Activated naive CD4-positive, alpha-beta T cell treated with anti-CD3 and anti-CD28 coated beads, Interleukin-2, amount 10 ng/mL, durations not matched to agents 7 days and 5 days (primary cell): ENCODE data around the gene CARD19.

Experiments
- CTCF ChIA-PET: fragments of 350-600 bp; sonication (Branson Sonifier 250); formaldehyde crosslinking; loops from one replicate; lab custom pipeline; 2021; ENCODE audit warnings: antibody characterized with exemption; lab: Charles Lee
- DNase-seq: peaks from one replicate; pipeline ENCODE4 v3.0.0-alpha.2; 2020
- H3K27ac Mint-ChIP-seq: one replicate; pipeline ENCODE4 v1.8.0; 2021; ENCODE audit warnings: mild to moderate bottlenecking, moderate library complexity, mixed read lengths
- H3K27me3 Mint-ChIP-seq: one replicate; pipeline ENCODE4 v1.8.0; 2021; ENCODE audit warnings: mild to moderate bottlenecking, mixed read lengths
- H3K36me3 Mint-ChIP-seq: one replicate; pipeline ENCODE4 v1.8.0; 2021; ENCODE audit warnings: mixed read lengths
- H3K4me1 Mint-ChIP-seq: one replicate; pipeline ENCODE4 v1.8.0; 2021; ENCODE audit warnings: mixed read lengths
- H3K4me3 Mint-ChIP-seq: one replicate; pipeline ENCODE4 v1.8.0; 2021; ENCODE audit warnings: mild to moderate bottlenecking, moderate library complexity, mixed read lengths
- H3K9me3 Mint-ChIP-seq: one replicate; pipeline ENCODE4 v1.8.0; 2021; ENCODE audit warnings: mixed read lengths

The CARD19 gene

DNA sequence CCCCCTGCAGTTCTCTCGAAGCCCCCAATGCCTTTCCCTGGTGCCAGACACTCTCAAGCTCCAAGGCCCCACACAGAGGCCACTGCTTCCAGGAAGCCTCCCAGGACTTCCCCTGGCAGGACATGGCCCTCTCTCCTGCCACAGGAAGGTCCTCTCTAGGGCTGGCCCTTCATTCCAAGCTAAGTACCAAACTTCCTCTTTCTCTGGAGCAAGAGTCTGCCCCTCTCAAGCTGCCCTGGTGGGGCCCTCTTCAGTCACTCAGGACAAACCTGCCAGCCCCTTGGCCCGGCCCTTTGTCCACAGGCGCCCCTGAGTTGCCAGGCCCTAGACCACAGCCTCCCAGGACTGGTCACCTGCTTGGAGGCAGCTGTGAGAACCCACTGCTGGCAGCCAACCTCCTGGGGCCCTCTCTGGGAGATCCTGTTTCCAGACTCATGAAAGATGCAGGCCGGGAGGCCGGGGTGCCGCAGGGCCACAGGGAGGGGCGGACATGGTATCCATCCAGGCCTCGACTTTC lies 31.4 kb downstream of the CARD19 start:
- Mint-ChIP-seq H3K36me3 (peaks cover 20% of the 10 kb centered on the region), H3K27me3 (no peaks in the 10 kb centered on the region), H3K9me3 (no peaks in the 10 kb centered on the region), H3K4me1 (peaks cover 64% of the 10 kb centered on the region), H3K27ac (peak overlapping the region; percentile 94), H3K4me3 (no peak overlapping the region)
- no peak for DNase-seq
- CTCF ChIA-PET, result interaction anchor here (0.9 to 1.1 kb wide), 2 partner anchors 27 to 172 kb away, joined by 3 to 5 read pairs; no protein-coding TSS in a partner anchor

- Mint-ChIP-seq H3K4me3 (no peak overlapping the region), H3K27me3 (no peaks in the 10 kb centered on the region), H3K9me3 (no peaks in the 10 kb centered on the region), H3K27ac (peak overlapping the region; percentile 65), H3K36me3 (peaks cover 22% of the 10 kb centered on the region), H3K4me1 (peaks cover 71% of the 10 kb centered on the region)
- DNase-seq, result no peak
- CTCF ChIA-PET, result interaction anchor here (1.2 kb wide), 1 partner anchor 19 kb away, joined by 8 read pairs; no protein-coding TSS in a partner anchor
Observed at GRCh38 chr9:93128011-93128714, 32.1 kb downstream of the CARD19 start.

- Mint-ChIP-seq H3K36me3 (peaks cover 22% of the 10 kb centered on the region), H3K4me3 (no peak overlapping the region), H3K27me3 (no peaks in the 10 kb centered on the region), H3K27ac (no peak overlapping the region), H3K9me3 (no peaks in the 10 kb centered on the region), H3K4me1 (peaks cover 74% of the 10 kb centered on the region)
- CTCF ChIA-PET, result interaction anchor here (1.2 to 1.9 kb wide), 2 partner anchors 20 to 21 kb away, joined by 5 to 8 read pairs; no protein-coding TSS in a partner anchor
- DNase-seq, result no peak
Observed at GRCh38 chr9:93128715-93129224, 32.8 kb downstream of the CARD19 start.

DNA sequence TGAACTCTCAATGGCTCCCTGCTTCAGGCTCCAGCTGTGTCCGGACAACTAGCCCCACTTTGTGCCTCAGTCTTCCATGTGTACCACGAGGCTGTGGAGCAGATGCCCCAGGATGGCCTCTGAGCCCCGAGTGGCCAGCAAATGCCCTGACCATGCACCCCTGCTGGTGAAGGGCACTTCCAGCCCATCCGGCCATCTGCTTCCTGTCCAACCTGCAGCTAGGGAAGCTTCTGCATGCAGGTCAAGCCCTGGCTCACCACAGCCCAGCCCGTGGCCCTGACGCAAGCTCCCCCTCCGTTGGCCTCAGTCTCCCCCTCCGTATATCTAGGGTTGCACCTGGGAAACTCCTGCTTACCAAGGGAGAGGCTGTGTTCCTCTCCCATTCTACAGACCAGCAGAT lies 33.3 kb downstream of the CARD19 start:
- CTCF ChIA-PET, result interaction anchor here (1.2 to 1.9 kb wide), 2 partner anchors 20 to 22 kb away, joined by 5 to 8 read pairs; no protein-coding TSS in a partner anchor
- H3K27ac Mint-ChIP-seq, result no peak overlapping the region

DNA sequence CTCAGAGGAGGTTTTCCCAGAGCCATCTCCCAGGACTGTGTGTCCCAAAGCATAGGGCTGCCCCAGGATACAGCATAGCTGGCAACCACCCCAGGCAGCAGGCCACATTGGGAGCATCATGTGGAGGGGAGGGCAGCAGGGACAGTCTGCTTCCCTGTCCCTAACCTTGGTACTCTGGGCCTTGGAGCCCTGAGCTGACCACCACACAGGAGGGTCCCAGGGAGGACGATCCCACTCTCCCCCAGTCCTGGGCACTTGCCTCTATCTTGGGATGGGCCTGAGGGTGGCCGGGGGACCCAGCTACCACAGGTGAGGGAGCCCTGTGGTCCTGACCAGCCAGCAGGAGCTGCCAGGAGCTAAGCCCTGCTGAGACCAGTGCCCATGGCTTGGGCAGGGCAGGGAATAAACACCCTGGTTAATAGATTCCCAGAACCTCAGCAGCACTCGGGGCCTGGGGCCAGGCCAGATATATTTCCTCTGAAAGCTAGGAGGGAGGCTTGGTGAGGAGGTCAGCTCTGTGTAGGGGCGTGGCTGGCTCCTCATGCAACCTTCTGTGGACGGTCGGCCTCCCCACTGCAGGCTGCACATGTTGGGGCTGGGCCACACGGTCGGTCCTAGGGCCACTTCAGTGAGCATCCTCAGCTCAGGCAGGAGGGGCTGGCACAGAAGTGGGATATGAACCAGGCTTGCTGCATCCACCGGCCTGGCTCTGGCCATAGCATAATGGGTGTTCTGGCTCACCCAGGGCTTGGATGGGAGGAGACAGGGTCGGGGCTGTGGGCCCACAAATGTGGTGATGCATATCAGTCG lies 33.9 kb downstream of the CARD19 start:
- Mint-ChIP-seq H3K36me3 (peaks cover 16% of the 10 kb centered on the region), H3K9me3 (no peaks in the 10 kb centered on the region), H3K4me3 (no peak overlapping the region), H3K4me1 (peaks cover 69% of the 10 kb centered on the region), H3K27me3 (no peaks in the 10 kb centered on the region), H3K27ac (no peak overlapping the region)
- no peak for DNase-seq
- CTCF ChIA-PET, result interaction anchor here (0.7 to 2.1 kb wide), 4 partner anchors 10 to 22 kb away, joined by 3 to 8 read pairs (median 6); no protein-coding TSS in a partner anchor

More for the DNA sequence above, 33.3 kb downstream of the CARD19 start:
- H3K27me3 Mint-ChIP-seq, result no peaks in the 10 kb centered on the region
- H3K36me3 Mint-ChIP-seq, result peaks cover 22% of the 10 kb centered on the region
- peaks cover 69% of the 10 kb centered on the region for H3K4me1 Mint-ChIP-seq
- no peaks in the 10 kb centered on the region for H3K9me3 Mint-ChIP-seq
- no peak overlapping the region for H3K4me3 Mint-ChIP-seq
- no peak for DNase-seq

- Mint-ChIP-seq H3K36me3 (peaks cover 10% of the 10 kb centered on the region), H3K4me1 (peaks cover 67% of the 10 kb centered on the region), H3K9me3 (no peaks in the 10 kb centered on the region), H3K27me3 (no peaks in the 10 kb centered on the region), H3K27ac (peak overlapping the region; percentile 42), H3K4me3 (no peak overlapping the region)
- DNase-seq, result no peak
- CTCF ChIA-PET, result interaction anchor here (0.9 to 2.1 kb wide), 3 partner anchors 11 to 127 kb away, joined by 3 to 7 read pairs (median 5); no protein-coding TSS in a partner anchor
Observed at GRCh38 chr9:93130861-93131481, 35.0 kb downstream of the CARD19 start.

DNA sequence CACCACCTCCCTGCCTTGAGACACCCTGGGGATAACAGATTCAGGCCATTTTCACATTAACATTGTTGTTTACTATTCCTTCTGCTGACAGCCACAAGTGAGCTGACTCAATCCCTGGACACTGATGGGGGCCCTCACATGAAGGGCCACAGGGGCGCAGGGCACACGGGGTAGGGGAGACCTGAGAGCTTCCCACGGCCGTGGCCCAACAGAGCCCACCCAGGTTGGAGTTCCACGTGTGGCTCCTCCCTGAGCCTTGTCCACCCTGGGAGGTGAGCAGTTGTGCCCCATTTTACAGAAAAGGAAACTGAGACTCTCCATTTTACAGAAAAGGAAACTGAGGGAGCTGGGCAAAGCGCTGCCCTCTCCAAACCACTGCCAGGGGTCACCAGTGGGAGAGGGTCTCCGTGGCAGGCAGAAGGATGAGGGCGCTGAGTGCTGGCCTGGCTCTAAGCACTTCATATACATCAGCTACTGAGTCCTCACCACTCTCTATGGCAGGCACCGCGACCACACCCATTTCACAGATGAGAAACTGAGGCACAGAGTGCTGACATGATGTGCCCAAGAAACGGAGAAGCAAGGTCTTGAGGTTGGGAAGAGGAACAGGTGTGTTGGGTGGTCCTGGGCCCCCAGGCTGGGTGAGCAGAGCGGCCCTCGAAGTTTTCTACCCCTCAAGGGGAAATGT lies 35.7 kb downstream of the CARD19 start:
- CTCF ChIA-PET, result interaction anchor here (0.9 to 2.1 kb wide), 3 partner anchors 12 to 128 kb away, joined by 3 to 7 read pairs (median 5); no protein-coding TSS in a partner anchor
- no peak for DNase-seq
- Mint-ChIP-seq H3K27me3 (no peaks in the 10 kb centered on the region), H3K4me1 (peaks cover 61% of the 10 kb centered on the region), H3K9me3 (no peaks in the 10 kb centered on the region), H3K36me3 (peaks cover 7% of the 10 kb centered on the region), H3K27ac (peak overlapping the region; percentile 16), H3K4me3 (peak overlapping the region; percentile 90)

- DNase-seq, result no peak
- no peaks in the 10 kb centered on the region for H3K9me3 Mint-ChIP-seq
- peaks cover 58% of the 10 kb centered on the region for H3K4me1 Mint-ChIP-seq
- H3K27me3 Mint-ChIP-seq, result no peaks in the 10 kb centered on the region
- CTCF ChIA-PET, result interaction anchor here (2.1 kb wide), 1 partner anchor 12 kb away, joined by 7 read pairs; no protein-coding TSS in a partner anchor
- peak overlapping the region; percentile 90 for H3K4me3 Mint-ChIP-seq
- H3K27ac Mint-ChIP-seq, result peak overlapping the region; percentile 33
- H3K36me3 Mint-ChIP-seq, result peaks cover 7% of the 10 kb centered on the region
Observed at GRCh38 chr9:93132287-93132927, 36.4 kb downstream of the CARD19 start.

DNA sequence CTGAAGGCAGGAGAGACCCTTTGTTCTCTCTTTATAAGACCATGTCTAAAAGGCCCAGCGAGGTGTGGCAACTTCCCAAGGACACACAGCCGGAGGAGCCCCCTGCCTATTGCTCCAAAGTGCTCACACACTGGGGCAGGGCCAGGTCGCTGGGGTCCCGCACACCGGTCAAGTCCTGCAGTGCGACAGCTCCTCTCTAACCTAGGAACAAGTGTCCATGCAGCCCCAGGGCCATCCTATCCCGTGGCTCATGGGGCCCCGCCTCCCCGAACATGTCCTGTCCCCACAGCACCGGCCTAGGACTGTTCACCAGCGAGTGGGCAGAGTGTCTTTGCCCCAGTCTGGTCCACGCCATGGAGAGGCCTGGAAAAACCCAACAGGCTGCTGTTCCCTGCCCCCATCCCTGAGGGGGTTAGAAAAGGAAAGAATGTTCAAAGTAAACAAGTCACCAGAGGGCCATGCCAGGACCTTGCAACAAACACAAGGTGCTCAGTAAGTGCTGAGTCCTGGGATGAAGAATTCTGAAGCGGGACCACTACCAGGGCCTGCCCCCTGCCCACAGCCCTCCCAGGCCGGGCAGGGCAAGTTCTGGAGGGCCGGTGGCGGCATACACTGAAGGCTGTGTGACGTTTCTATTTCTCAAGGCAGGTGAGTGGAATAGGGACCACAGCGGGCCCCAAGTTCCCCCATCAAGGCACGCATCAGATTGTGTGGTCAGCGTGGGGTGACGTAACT lies 37.1 kb downstream of the CARD19 start:
- Mint-ChIP-seq H3K4me3 (peak overlapping the region; percentile 90), H3K27ac (peak overlapping the region; percentile 88), H3K27me3 (no peaks in the 10 kb centered on the region), H3K9me3 (no peaks in the 10 kb centered on the region), H3K4me1 (peaks cover 58% of the 10 kb centered on the region), H3K36me3 (peaks cover 7% of the 10 kb centered on the region)
- DNase-seq, result no peak
- CTCF ChIA-PET, result interaction anchor here (1.1 kb wide), 1 partner anchor 130 kb away, joined by 3 read pairs; no protein-coding TSS in a partner anchor

GRCh38 chr9:93133681-93134014 lies 37.6 kb downstream of the CARD19 start:
- H3K4me1 Mint-ChIP-seq, result peaks cover 61% of the 10 kb centered on the region
- CTCF ChIA-PET, result interaction anchor here (1.0 to 1.1 kb wide), 3 partner anchors 14 to 130 kb away, joined by 3 read pairs; no protein-coding TSS in a partner anchor

GRCh38 chr9:93134015-93134739 lies 38.2 kb downstream of the CARD19 start, which contains the start of gene NINJ1:
NINJ1 (minus strand) TSS chr9:93134251; CDS start chr9:93134217, 34 bp downstream.
- Mint-ChIP-seq H3K27ac (peak within 1 kb of the TSS; percentile 89), H3K9me3 (peaks cover 3% of the 10 kb centered on the region), H3K4me3 (peak within 1 kb of the TSS; percentile 90), H3K4me1 (peaks cover 60% of the 10 kb centered on the region), H3K36me3 (peaks cover 4% of the 10 kb centered on the region), H3K27me3 (no peaks in the 10 kb centered on the region)
- CTCF ChIA-PET, result interaction anchor here (0.7 to 1.1 kb wide), 4 partner anchors 14 to 131 kb away, joined by 3 read pairs; no protein-coding TSS in a partner anchor
- DNase-seq, result peak; percentile 84

More at GRCh38 chr9:93133681-93134014, 37.6 kb downstream of the CARD19 start:
- Mint-ChIP-seq H3K4me3 (peak overlapping the region; percentile 90), H3K9me3 (peaks cover 3% of the 10 kb centered on the region), H3K27me3 (no peaks in the 10 kb centered on the region), H3K36me3 (peaks cover 5% of the 10 kb centered on the region), H3K27ac (peak overlapping the region; percentile 88)
- DNase-seq, result peak; percentile 66
